Erythroblast (primary cell): Measurements from ENCODE around the gene SPOP.
"Not testable (repeated sequence)": the region's sequence is repeated elsewhere in the genome, so short reads cannot be mapped to it uniquely, and the experiment has no call there.

Experiments used
- GATA1 ChIP-seq: IDR thresholded peaks from 2 replicates; pipeline ENCODE4 v1.6.1; 2011; ENCODE audit warnings: low read depth, mild to moderate bottlenecking, control low read depth, low read length, moderate library complexity
- POLR2A ChIP-seq: IDR thresholded peaks from 2 replicates; pipeline ENCODE4 v1.6.1; 2011; ENCODE audit warnings: mild to moderate bottlenecking, low read length

DNA sequence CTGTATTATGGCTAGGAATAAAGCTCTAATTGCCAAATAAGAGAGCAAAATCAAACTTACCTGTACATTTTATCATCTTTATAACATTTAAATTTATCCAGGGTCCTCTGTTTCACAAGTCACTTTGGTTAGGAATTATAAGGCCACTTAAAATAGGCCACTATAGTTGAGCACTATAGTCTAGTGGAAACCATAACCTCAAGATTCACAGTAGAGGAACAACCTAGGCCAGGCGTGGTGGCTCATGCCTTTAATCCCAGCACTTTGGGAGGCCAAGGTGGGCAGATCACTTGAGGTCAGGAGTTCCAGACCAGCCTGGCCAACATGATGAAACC, 31.9 kb downstream of the SPOP start:
- not testable (repeated sequence) for TF ChIP-seq POLR2A, GATA1
